ENCODE results near the gene NR4A3. TPM values are rescaled to one million over a fixed set of nuclear protein-coding genes. Genes with fewer than 3 reads are reported as not detected.

Gene NR4A3
- total RNA-seq, 1 experiment from 2014 or later, result 0.86 TPM

DNA sequence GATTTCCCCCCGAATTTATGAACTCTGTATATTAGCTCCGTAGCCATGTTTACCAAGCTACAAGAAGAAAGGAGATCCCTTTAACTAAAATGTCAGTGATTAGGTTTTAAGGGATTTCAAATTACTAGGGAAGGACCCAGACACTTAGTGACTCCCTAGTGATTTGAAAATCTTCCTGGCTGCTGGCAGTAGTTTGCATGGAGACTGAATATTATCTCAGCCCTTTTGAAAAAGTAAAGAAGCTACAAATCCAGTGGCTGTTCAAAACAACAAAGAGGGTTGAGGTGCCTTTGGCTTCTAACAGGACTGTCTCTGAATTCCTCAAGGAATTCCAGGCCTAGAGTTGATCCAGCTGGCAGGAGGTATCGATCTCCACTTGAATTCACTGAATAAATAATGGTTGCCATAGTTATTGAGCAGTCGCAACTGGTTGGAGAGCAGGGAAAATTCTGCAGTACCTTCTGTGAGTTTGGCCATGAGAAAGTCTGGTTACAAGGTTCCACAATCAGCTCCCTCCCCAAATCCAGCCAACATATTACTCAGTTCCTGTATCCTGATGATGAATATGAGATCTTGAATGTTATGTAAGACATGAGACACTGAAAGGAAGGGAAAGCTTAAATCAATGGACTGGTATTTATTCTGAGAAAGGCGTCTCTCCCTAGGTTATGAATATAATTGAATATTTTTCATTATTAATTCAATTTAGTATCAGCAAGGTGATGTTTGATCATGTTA, 37.7 kb downstream of the NR4A3 start:
- H3K9me3 ChIP-seq (ENCODE audit: control insufficient read depth in 1 of 2, insufficient read depth in 1 of 2, low read depth in 1 of 2, low read length in 2 of 2), result no peaks in the 10 kb centered on the region
- no peak for DNase-seq (ENCODE audit: low read depth, low spot score)
- H4K20me1 ChIP-seq (ENCODE audit: insufficient read depth), result no peaks in the 10 kb centered on the region
- RAD21 ChIA-PET (ENCODE audit: low non-redundant PET in 1 of 2, low total read pairs in 2 of 2, uncharacterized antibody in 2 of 2, unreplicated experiment in 2 of 2), result no interaction called here
- intact Hi-C loops (cut with micrococcal nuclease), result no loop called here
- no peaks in the 10 kb centered on the region for H3K4me1 ChIP-seq (ENCODE audit: control insufficient read depth in 1 of 2, insufficient read depth in 2 of 2, low read length in 2 of 2)
- CTCF ChIA-PET, result no interaction called here
- H3K9me2 ChIP-seq (ENCODE audit: insufficient read depth), result no peaks in the 10 kb centered on the region
- H3K4me2 ChIP-seq (ENCODE audit: low read length), result no peak overlapping the region
- no peak for ATAC-seq
- no peaks in the 10 kb centered on the region for H3K27me3 ChIP-seq (ENCODE audit: insufficient read depth, low read length)
- no peak overlapping the region for H3K9ac ChIP-seq (ENCODE audit: low read length)
- H3K4me3 ChIP-seq (replicated peaks in 1 of 2; ENCODE audit: low read depth in 1 of 2, low read length in 2 of 2), result no peak overlapping the region
- no peaks in the 10 kb centered on the region for H3K79me2 ChIP-seq (ENCODE audit: insufficient read depth, low read length)
- POLR2A ChIA-PET, result no interaction called here
- BruUV-seq (replicated peaks), result no TSS peak
- H3K27ac ChIP-seq (ENCODE audit: low read depth, low read length), result no peak overlapping the region
- no peak overlapping the region for H2AFZ ChIP-seq (ENCODE audit: low read depth, low read length, poor library complexity, severe bottlenecking)
- TF ChIP-seq SP1 (IDR thresholded peaks at IDR 0.05; ENCODE audit: low read depth) (no peak), SRF (IDR thresholded peaks at IDR 0.05; ENCODE audit: low read depth) (no peak), EZH2 (IDR thresholded peaks at IDR 0.05) (no peak), CEBPB (IDR thresholded peaks at IDR 0.05; ENCODE audit: low read depth) (no peak), JUND (IDR thresholded peaks at IDR 0.05) (no peak), TCF7L2 (IDR thresholded peaks at IDR 0.05; ENCODE audit: borderline replicate concordance, extremely low read depth, insufficient read depth, insufficient read length) (no peak)
- TF ChIP-seq, protein P1, sequence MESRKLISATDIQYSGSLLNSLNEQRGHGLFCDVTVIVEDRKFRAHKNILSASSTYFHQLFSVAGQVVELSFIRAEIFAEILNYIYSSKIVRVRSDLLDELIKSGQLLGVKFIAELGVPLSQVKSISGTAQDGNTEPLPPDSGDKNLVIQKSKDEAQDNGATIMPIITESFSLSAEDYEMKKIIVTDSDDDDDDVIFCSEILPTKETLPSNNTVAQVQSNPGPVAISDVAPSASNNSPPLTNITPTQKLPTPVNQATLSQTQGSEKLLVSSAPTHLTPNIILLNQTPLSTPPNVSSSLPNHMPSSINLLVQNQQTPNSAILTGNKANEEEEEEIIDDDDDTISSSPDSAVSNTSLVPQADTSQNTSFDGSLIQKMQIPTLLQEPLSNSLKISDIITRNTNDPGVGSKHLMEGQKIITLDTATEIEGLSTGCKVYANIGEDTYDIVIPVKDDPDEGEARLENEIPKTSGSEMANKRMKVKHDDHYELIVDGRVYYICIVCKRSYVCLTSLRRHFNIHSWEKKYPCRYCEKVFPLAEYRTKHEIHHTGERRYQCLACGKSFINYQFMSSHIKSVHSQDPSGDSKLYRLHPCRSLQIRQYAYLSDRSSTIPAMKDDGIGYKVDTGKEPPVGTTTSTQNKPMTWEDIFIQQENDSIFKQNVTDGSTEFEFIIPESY (IDR thresholded peaks at IDR 0.05; ENCODE audit: extremely low read depth, insufficient replicate concordance, low read length), result no peak
- TF ChIP-seq, protein P2, sequence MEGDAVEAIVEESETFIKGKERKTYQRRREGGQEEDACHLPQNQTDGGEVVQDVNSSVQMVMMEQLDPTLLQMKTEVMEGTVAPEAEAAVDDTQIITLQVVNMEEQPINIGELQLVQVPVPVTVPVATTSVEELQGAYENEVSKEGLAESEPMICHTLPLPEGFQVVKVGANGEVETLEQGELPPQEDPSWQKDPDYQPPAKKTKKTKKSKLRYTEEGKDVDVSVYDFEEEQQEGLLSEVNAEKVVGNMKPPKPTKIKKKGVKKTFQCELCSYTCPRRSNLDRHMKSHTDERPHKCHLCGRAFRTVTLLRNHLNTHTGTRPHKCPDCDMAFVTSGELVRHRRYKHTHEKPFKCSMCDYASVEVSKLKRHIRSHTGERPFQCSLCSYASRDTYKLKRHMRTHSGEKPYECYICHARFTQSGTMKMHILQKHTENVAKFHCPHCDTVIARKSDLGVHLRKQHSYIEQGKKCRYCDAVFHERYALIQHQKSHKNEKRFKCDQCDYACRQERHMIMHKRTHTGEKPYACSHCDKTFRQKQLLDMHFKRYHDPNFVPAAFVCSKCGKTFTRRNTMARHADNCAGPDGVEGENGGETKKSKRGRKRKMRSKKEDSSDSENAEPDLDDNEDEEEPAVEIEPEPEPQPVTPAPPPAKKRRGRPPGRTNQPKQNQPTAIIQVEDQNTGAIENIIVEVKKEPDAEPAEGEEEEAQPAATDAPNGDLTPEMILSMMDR (IDR thresholded peaks at IDR 0.05 in 2 of 3, conservative IDR thresholded peaks at IDR 0.05 in 1 of 3; ENCODE audit: borderline replicate concordance in 1 of 3, insufficient read depth in 1 of 3, low read depth in 2 of 3, low read length in 2 of 3), result no peak
- H3K36me3 ChIP-seq (ENCODE audit: control insufficient read depth in 1 of 2, insufficient read depth in 2 of 2, low read length in 2 of 2), result no peaks in the 10 kb centered on the region

Measured in HCT116 (cell line).